Spleen (tissue), 11 donors: ENCODE results near the gene C16orf92. TPM values are rescaled to one million over a fixed set of nuclear protein-coding genes. Genes with fewer than 3 reads are reported as not detected.

Experiments
- DNase-seq: peaks from one replicate; pipeline ENCODE4 v3.0.0-alpha.2; 2020
- H3K27ac ChIP-seq, 8 donors: fragments of 200-600 bp; sonication (generic) in 7 of 8; 1 replicate in 4 of 8; 2 replicates in 4 of 8; pipeline versions ENCODE4 v1.5.0 to v1.8.0; 2016 to 2021; ENCODE audit warnings: inconsistent platforms in 4 of 8, mild to moderate bottlenecking in 4 of 8, moderate library complexity in 1 of 8
- H3K27me3 ChIP-seq, 7 donors: fragments of 200-600 bp; sonication (generic) in 6 of 7; replicated peaks in 1 of 7; 1 replicate in 4 of 7; 2 replicates in 3 of 7; pipeline versions ENCODE4 v1.5.0 to v1.8.0; 2016 to 2021; ENCODE audit warnings: inconsistent platforms in 3 of 7, mild to moderate bottlenecking in 1 of 7
- H3K36me3 ChIP-seq, 6 donors: fragments of 200-600 bp; sonication (generic) in 5 of 6; 1 replicate in 4 of 6; 2 replicates in 2 of 6; pipeline versions ENCODE4 v1.5.0 to v1.8.0; 2016 to 2021; ENCODE audit warnings: inconsistent platforms in 2 of 6
- H3K4me1 ChIP-seq, 6 donors: fragments of 200-600 bp; sonication (generic) in 5 of 6; 1 replicate in 3 of 6; 2 replicates in 3 of 6; pipeline versions ENCODE4 v1.5.0 to v1.8.0; 2016 to 2021; ENCODE audit warnings: inconsistent platforms in 3 of 6
- H3K4me3 ChIP-seq, 8 donors: fragments of 200-600 bp; sonication (generic) in 7 of 8; 1 replicate in 4 of 8; 2 replicates in 4 of 8; pipeline versions ENCODE4 v1.5.0 to v1.8.0; 2016 to 2021; ENCODE audit warnings: inconsistent platforms in 4 of 8, mild to moderate bottlenecking in 4 of 8, moderate library complexity in 2 of 8
- H3K9me3 ChIP-seq, 8 donors: fragments of 200-600 bp; sonication (generic) in 7 of 8; 1 replicate in 4 of 8; 2 replicates in 4 of 8; pipeline versions ENCODE4 v1.5.0 to v1.8.0; 2016 to 2021; ENCODE audit warnings: inconsistent platforms in 4 of 8
- POLR2A ChIP-seq, 3 donors: fragments of 450-650 bp; IDR thresholded peaks; one replicate each; pipeline ENCODE4 v1.5.1; 2017; ENCODE audit warnings: antibody characterized with exemption in 3 of 3, mild to moderate bottlenecking in 1 of 3
- POLR2AphosphoS5 ChIP-seq, 3 donors: sonication (generic); formaldehyde crosslinking; IDR thresholded peaks; one replicate each; pipeline ENCODE4 v1.5.1; 2017; ENCODE audit warnings: antibody characterized with exemption in 3 of 3
- WGBS, 5 donors: extraction: QIAGEN DNeasy Blood & Tissue Kit in 3 of 5; methylation state at CpG; one replicate each; pipeline versions ENCODE4 v1.1.5 to v1.1.7; 2013 to 2018; 5-methylcytosine and 5-hydroxymethylcytosine counted together
- intact Hi-C: fragments of 100-400 bp; cut with DNase I; formaldehyde crosslinking; loops from one replicate; pipeline ENCODE4 v1.15.0; 2023; ENCODE audit warnings: low total_unique reads
- polyA plus RNA-seq, 3 donors: library from polyadenylated mRNA; stranded (reverse); fragments of 200-250 nt; gene quantifications; one replicate each; pipeline ENCODE4 v1.2.1, GENCODE V29; 2013
- total RNA-seq, 7 donors: library from RNA; depleted of rRNA in 3 of 7; stranded (reverse); fragments of >200 nt in 3 of 7; fragmentation: NEBNext Ultra II Directional in 4 of 7; extraction: Animal tissue kit (Norgen Biotek cat#: 25700) in 4 of 7; gene quantifications; one replicate each; pipeline versions ENCODE4 v1.1.0 to v1.2.1, GENCODE V29; 2016 to 2021
- TF ChIP-seq, protein P1 (sequence below), 11 experiments: fragments of 200-600 bp in 7 of 11; fragments of 450-650 bp in 4 of 11; sonication (generic) in 4 of 11; IDR thresholded peaks in 8 of 11; conservative IDR thresholded peaks in 3 of 11; 1 replicate in 7 of 11; 2 replicates in 4 of 11; pipeline versions ENCODE4 v1.4.0 to v1.8.0; 2016 to 2021; ENCODE audit warnings: antibody characterized with exemption in 11 of 11, inconsistent platforms in 4 of 11, mild to moderate bottlenecking in 1 of 11
- donor health status: healthy with polysubstance abuse.
- donor health status: DM: no; HTN: no; CAD: no; lungs with moderate emphysema.
- donor health status: DM: no; HTN: no; CAD: no.
- donor health status: Bipolar disorder and iron deficiency.
- donor health status: healthy.
- donor health status: DM: no; HTN: no; CAD: no.
- donor health status: DM: yes; HTN: yes; CAD: no.

C16orf92 gene
- total and polyA plus RNA-seq, 10 donors: not detected

DNA sequence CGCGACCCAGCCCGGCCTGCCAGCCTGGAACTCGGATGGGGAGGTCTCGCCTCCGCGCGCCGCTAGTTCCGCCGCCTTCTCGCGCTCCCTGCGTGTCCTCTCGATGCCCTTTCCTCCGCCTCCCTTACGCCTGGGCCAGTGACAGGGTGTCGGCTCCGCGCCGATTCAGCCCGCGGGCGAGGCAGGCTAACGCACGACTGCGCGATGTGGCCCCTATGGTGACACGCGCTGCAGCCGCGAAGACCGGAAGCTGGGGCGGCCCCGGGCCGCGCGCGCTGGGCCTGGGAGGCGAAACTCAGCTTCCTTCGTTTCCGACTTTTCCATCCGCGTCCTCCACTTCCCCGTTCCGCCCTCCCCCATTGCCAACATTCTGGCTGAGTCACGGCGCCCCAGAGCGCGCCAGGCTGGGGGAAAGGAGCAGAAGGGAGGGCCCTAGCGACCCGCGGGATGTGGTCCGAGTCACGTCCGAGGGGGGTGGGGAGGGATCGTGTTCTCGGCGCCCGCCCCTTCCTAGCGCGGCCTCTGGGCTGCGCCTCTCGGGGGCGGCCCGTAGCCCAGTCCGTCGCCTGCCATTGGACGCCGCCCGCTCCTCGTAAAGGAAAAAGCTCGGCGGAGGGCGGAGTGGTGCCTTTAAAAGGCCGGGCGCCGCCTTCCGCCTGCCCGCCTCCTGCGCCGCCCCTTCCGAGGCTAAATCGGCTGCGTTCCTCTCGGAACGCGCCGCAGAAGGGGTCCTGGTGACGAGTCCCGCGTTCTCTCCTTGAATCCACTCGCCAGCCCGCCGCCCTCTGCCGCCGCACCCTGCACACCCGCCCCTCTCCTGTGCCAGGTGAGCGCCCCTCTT, 42.3 kb downstream of the C16orf92 start, which contains the start of gene ALDOA:
Gene ALDOA (plus strand): TSS at position 659 of the 841 bp plus-strand sequence. CDS start 1,138 bp downstream, outside the sequence.
- no peaks in the 10 kb centered on the region for H3K9me3 ChIP-seq
- 0 to 1% (median 0%) methylated on average over 57 to 99 of the region's 99 CpGs for WGBS, 5 donors
- peaks cover 10 to 38% (median 34%) of the 10 kb centered on the region in 6 donors for H3K36me3 ChIP-seq
- DNase-seq: peak; percentile 99
- H3K4me3 ChIP-seq: peak within 1 kb of the TSS; percentile 65 to 99 (median 90)
- no peaks in the 10 kb centered on the region for H3K27me3 ChIP-seq
- H3K27ac ChIP-seq: peak within 1 kb of the TSS; percentile 93 to 100 (median 98)
- H3K4me1 ChIP-seq: peaks cover 33 to 66% (median 56%) of the 10 kb centered on the region in 6 donors
- TF ChIP-seq POLR2A (IDR thresholded peaks at IDR 0.05) (peak; percentile 57 to 94 (median 94)), POLR2AphosphoS5 (IDR thresholded peaks at IDR 0.05) (peak; percentile 97 to 99 (median 98))
- TF ChIP-seq, protein P1, sequence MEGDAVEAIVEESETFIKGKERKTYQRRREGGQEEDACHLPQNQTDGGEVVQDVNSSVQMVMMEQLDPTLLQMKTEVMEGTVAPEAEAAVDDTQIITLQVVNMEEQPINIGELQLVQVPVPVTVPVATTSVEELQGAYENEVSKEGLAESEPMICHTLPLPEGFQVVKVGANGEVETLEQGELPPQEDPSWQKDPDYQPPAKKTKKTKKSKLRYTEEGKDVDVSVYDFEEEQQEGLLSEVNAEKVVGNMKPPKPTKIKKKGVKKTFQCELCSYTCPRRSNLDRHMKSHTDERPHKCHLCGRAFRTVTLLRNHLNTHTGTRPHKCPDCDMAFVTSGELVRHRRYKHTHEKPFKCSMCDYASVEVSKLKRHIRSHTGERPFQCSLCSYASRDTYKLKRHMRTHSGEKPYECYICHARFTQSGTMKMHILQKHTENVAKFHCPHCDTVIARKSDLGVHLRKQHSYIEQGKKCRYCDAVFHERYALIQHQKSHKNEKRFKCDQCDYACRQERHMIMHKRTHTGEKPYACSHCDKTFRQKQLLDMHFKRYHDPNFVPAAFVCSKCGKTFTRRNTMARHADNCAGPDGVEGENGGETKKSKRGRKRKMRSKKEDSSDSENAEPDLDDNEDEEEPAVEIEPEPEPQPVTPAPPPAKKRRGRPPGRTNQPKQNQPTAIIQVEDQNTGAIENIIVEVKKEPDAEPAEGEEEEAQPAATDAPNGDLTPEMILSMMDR (IDR thresholded peaks at IDR 0.05 in 8 of 11, conservative IDR thresholded peaks at IDR 0.05 in 3 of 11): peak in 6 of 11 experiments; percentile 12 to 52 (median 30)
- intact Hi-C loops: no loop called here

DNA sequence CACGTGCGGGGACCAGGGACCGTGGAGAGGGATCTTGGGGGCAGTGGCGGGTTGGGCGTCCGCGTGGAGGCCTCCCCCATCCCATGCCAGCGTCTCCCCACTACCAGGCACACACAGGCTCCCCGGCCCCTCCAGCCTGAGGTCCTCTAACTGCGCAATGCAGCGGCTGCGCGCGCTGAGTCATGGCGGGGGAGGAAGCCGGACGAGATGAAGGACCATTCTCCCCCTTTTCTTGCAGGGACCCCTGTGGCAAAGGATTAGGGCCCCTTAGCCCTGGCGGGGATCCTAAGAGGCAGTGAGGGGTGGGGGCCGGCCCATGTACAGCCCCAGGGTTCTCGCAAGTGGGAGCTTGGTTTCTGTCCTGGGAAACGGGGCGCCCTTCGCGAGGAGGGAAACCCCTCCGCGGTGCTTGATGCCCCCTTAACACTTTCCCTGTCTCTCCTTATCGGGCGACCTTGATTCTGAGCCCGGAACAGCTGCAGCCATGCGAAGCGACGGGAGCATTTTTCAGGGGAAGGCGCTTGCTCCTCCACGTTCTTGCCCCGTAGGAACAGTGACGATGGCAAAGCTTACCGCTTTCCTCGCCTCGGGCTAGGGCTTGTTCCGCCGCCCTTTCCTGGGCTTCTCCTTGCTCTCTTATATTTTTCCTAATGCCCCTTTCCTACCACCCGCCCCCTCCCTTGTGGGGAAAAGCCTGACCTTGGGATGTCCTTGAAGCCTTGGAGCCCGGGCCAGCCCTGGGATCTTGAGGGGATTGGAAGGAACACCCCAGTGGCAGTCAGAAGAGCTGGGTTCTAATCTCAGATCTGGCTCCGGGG, 43.2 kb downstream of the C16orf92 start:
- Histone ChIP-seq H3K4me1 (peaks cover 33 to 74% (median 61%) of the 10 kb centered on the region in 6 donors), H3K27ac (peak overlapping the region; percentile 93 to 100 (median 98)), H3K27me3 (no peaks in the 10 kb centered on the region), H3K36me3 (peaks cover 10 to 46% (median 43%) of the 10 kb centered on the region in 6 donors), H3K9me3 (no peaks in the 10 kb centered on the region), H3K4me3 (peak overlapping the region; percentile 65 to 99 (median 90))
- WGBS, 5 donors: 1 to 2% (median 1%) methylated on average over 33 to 44 of the region's 44 CpGs
- intact Hi-C loops: no loop called here
- TF ChIP-seq POLR2A (IDR thresholded peaks at IDR 0.05): no peak
- TF ChIP-seq, protein P1 (IDR thresholded peaks at IDR 0.05 in 8 of 11, conservative IDR thresholded peaks at IDR 0.05 in 3 of 11): peak in 1 of 11 experiments; percentile 1
- no peak for DNase-seq

DNA sequence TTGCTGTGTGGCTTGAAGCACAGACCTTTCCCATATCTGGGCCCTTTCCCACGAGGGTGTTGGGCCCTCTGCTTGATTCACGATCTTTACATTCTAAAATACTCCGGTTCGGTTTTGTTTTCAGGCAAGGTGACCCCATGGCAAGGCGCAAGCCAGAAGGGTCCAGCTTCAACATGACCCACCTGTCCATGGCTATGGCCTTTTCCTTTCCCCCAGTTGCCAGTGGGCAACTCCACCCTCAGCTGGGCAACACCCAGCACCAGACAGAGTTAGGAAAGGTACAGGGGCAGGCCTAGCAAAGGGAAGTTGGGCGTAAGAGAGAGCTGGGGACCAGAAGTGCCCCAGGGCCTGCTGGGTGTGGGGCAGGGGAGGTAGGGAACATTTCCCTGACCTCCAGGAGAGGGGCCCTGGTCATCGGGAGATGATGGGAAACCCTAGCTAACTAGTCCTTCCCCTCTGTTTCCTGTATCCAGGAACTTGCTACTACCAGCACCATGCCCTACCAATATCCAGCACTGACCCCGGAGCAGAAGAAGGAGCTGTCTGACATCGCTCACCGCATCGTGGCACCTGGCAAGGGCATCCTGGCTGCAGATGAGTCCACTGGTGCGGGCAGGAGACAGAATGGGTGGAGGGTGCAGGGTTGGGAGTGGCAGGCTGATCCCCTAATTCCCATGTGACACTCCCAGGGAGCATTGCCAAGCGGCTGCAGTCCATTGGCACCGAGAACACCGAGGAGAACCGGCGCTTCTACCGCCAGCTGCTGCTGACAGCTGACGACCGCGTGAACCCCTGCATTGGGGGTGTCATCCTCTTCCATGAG, 44.0 kb downstream of the C16orf92 start:
- intact Hi-C loops: no loop called here
- DNase-seq: no peak
- Histone ChIP-seq H3K27me3 (no peaks in the 10 kb centered on the region), H3K4me3 (peak overlapping the region; percentile 65 to 99 (median 90)), H3K4me1 (peaks cover 33 to 78% (median 62%) of the 10 kb centered on the region in 6 donors), H3K9me3 (no peaks in the 10 kb centered on the region), H3K36me3 (peaks cover 10 to 54% (median 51%) of the 10 kb centered on the region in 6 donors), H3K27ac (peak overlapping the region; percentile 93 to 100 (median 98))
- WGBS, 5 donors: 56 to 70% (median 64%) methylated on average over 16 to 21 of the region's 21 CpGs
- TF ChIP-seq POLR2A (IDR thresholded peaks at IDR 0.05): no peak
- TF ChIP-seq POLR2AphosphoS5 (IDR thresholded peaks at IDR 0.05): peak in 1 of 3 donors; percentile 35
- TF ChIP-seq, protein P1 (IDR thresholded peaks at IDR 0.05 in 8 of 11, conservative IDR thresholded peaks at IDR 0.05 in 3 of 11): no peak
